ACHN (cell line): ENCODE measurements around the gene CEP85.
"Not testable (repeated sequence)": the region's sequence is repeated elsewhere in the genome, so short reads cannot be mapped to it uniquely, and the experiment has no call there.

ENCODE experiments used
- DNase-seq: peaks from one replicate; pipeline ENCODE4 v3.0.0-alpha.2; 2015
- in situ Hi-C: cut with HindIII; loops from 2 replicates; pipeline ENCODE4 v1.10.0; 2017; ENCODE audit warnings: low sequenced_read_pairs, low pct_ligation_motif_present, low pct_unique_long_range_greater_than_20kb

CEP85 gene

DNA sequence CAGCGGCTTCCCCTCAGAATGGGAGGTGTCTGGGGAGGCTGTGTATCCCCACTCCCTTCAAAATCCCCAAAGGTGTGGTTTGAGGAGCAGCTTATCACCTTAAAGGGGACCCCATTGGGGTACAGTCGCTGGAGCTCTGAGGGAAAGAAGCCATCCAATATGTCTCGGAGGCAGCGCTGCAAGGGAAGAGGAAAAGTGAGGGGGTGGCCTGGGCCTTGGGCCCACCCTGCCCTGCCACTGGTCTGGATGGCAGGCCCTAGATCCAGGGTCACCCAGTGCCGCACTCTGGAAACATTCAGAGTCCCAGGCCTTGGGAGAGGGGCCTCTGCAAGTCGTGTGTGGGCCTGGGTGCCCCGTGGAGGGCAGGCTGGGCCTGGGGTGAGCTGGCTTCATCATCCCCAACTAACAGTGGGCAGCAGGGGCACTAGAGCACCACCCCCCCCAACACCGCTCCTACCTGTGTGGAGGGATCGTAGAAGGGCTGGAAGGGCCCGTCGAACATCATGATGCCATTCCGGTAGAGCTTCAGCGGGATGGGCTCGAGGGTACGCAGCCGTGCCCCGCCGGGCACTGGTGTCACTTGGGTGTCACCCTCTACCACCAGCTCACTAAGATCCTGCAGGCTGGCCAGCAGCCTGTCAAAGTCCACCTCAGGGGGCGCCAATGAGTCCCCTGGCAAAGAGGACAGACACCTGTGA is 51.5 kb downstream of the CEP85 start:
- DNase-seq, result peak; percentile 19
- in situ Hi-C loops, result no loop called here

DNA sequence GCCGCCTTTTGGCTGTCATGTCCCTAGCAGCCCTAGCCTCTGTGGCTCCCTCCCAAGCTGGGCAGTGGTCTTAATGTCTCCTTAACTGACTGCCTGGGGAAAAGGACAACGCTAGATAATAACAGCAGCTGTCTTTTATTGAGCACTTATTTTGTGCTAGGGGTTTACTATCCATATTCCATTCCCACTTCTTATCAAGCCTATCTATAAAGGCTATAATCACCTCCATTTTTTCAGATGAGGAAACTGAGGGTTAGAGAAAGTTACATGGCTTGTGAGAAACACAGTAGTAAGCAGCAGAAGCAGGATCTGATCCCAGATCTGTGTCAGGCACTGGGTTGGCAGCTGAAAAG is 52.0 kb downstream of the CEP85 start:
- in situ Hi-C loops, result no loop called here

DNA sequence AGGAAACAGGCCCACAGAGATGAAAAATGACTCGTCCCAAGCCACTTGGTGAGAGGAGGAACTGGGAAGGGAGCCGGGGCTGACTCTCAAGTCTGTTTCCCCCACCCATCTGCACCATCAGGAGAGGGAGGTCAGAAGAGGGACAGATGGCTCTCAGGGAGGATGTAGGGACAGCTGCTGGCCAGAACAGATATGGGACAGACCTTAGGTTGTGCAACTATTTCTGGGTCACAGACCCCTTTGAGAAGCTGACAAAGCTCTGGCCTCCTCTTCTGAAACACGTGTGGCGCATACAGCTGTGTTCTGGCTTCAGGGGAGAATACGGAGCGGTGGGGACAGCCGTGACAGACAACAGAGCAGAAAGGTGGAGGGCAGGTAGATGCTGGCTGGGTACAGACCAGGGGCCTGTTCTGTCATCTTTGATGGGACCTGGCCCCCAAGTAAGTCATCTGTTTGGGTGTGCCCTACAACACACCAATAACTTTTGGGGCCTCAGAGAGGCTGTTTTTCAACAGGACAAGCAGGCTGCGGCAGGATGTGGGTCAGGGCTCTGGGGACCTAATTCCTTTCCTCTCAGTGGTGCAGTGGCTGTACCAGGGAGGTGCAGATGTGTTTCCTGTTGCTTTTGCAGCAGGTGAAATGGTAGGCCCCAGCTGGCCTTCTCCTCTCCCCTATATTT is 53.2 kb downstream of the CEP85 start:
- in situ Hi-C loops, result no loop called here
- no peak for DNase-seq

More for the DNA sequence above, 52.0 kb downstream of the CEP85 start:
- no peak for DNase-seq

DNA sequence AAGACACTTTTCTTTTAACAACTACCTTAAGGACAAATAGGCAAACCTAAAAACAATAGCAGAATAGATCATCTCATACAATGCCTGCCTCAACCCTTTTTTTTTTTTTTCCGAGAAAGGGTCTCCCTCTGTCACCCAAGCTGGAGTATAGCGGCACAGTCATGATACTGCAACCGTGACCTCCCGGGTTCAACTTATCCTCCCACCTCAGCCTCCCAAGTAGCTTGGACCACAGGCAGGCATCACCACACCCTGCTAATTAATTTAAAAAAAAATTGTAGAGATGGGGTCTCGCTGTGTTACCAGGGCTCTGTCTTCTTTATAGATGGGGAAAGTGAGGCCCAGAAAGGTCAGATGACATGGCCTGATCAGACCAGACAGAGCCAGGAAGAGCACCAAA is 53.8 kb downstream of the CEP85 start:
- in situ Hi-C loops, result no loop called here
- no peak for DNase-seq

DNA sequence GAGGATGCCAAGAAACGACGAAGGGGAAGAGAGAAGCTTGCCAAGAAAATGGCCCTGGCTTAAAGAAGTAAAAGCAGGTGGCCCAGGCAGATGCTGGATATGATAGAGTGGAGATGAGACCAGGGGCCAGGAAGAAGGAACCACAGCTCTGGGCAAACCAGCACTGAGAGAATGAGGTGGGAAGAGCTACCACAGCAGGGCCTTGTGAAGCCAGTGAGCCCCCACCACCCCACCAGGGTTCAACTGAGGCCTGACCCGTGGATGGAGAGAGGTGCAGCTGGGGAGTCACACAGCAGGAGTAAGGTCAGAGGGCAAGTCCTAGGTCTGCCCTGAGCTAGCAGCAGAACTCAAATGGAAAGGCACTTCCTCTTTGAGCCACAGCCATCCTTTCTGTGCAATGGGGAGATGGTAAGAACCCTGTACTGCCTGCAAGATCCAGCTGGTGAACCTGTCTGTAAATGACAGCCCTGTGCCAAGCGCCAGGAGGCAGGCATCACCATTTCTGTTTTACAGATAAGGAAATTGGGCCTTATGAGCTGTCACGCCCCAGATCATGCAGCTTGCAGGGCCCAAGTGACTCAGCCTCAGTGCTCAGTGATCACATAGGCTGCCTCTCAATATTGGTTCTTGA is 54.4 kb downstream of the CEP85 start:
- in situ Hi-C loops, result no loop called here

DNA sequence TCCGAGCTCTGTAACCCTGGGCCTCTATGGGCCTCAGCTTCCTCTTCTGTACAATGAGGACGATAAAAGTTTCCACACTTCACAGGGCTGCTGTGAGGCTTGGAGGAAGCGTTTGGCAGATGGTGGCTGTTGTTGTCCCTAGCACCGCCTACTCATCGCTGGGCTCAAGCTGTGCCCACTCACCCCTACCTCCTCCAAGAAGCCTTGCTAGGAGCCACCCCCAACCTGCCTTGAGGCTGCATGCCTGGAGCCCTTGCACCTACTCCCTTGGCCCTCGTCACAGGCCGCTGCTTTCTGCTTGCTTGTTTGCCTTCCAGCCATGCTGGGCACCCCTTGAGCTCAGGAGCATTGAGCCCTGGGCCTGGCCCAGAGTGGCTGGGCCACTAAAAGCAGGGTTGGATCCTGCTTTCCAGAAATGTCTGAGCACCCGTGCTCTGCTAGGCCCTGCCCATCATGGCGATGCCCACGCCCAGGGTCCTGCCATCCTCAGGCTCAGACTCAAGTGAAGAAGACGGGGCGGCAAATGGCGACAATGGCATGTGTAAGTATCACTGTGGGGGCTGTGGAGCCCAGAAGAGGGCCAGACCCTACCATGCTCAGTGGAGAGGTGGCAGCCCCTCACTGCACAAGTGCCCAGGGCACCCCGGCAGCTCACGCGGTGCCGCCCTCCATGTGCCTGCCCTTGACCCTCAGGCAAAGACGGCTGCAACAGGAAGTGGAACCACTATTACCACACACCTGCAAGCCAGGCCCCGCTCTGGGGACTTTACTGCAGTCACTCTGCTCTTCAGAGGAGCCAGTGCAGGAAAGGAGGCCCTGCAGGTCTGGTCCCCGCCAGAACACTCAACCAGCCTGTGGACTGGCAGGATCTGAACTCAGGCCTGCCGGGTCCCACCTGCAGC is 55.4 kb downstream of the CEP85 start:
- peak; percentile 31 for DNase-seq
- in situ Hi-C loops, result no loop called here

More for the DNA sequence above, 54.4 kb downstream of the CEP85 start:
- peak; percentile 13 for DNase-seq

DNA sequence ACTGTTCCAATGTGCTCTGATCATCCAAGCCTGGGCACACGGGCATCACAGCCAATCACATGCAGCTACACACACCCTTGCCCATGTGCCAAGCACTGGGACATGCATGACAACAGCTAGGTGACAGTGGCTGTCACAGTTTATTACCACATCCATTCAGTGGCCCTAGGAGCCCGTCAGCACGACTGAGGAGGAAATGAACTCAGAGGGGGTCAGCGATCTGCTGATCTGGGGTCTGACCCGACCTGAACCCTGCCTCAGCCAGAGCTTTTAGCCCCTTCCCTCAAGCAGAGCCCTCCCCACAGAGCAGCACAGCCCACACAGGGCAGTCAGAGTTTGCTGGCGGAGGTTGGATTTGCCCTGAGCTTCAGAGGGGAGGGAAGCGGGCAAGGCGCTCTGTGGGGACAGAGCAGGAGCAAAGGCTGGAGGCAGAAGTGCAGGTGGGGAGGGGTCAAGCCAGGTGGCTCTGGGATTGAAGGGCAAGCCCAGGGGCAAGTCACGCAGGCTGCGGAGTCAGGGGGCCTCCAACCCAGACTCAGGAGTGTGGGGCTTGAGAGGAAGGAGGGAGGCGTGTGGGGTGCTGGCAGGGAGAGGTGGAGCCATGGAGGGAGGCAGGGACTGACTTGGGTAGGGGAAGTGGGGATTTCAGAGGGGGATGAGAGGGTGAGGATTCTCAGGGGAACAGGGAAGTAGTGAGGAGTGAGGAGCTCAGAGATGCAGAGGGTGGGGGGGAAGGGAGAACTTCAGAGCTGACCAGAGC is 56.3 kb downstream of the CEP85 start:
- no peak for DNase-seq
- in situ Hi-C loops, result no loop called here

DNA sequence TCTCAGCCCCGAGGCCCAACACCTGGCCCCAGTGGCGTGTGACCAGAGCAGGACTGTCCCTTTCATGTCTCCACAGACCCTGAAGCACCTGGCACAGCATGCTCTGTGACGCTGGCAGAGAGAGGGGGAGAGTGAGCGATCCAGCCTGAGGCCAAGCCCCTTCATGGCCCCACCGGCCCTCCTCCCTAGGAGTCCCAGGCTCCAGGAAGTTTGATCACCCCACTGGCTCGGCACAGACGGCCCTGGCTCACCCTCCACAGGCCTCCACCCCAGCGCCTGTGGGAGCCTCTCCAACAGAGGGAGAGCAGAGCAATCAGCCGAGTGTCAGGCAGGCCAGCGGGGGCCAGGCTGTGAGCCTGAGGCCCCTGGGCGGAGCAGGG is 56.9 kb downstream of the CEP85 start:
- in situ Hi-C loops, result no loop called here
- no peak for DNase-seq

DNA sequence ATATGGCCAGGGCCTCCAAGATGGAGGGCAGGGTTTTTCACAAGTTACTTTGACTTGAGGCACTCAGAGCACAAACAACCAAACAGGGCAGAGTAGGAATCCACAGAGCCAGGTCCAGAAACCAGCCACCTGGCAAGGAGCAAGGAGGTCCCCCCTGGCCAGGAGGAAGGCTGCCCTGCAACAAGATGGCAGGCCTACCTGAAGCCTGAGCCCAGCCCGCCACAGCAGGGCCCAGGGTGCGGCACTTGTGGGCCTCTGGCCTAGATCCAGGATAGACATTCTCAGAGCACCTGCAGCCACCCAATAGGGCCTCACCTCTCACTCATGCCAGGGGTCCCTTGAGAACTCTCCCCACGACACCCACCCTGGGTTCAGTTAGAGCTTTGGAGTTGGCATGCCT is 57.4 kb downstream of the CEP85 start:
- in situ Hi-C loops, result no loop called here
- no peak for DNase-seq

DNA sequence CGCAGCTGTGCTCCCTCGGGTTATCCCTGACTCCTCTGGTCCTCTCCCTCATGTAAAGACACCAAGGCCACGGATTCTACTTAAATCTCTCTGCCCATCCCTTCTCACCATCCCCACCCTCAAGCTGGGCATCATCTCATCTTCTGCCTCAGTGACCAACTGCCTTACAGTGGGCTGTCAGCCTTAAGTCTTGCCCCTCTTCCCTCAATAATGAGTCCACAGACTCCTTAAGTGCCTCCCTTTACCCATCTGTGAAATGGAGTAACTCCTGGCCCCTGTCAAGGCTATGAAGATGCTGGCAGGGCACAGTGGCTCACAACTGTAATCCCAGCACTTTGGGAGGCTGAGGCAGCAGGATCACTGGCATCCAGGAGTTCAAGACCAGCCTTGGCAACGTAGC is 57.9 kb downstream of the CEP85 start:
- in situ Hi-C loops, result no loop called here
- DNase-seq, result no peak

DNA sequence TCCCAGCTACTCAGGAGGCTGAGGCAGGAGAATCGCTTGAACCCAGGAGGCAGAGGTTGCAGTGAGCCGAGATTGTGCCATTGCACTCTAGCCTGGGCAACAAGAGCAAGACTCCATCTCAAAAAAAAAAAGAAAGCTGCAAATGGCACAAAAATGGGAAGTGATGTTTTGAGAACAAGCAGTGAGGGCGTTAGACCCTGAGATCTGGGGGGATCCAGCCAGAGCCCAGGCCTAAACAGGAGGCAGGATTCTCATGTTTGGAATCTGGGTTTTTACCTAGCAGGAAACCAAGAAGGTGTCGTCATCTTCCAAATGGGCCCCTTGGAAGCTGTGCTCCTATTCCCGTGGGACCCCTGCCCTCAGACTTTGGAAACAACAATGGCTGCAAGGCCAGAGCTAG is 58.7 kb downstream of the CEP85 start:
- DNase-seq, in situ Hi-C loops: not testable (repeated sequence)

DNA sequence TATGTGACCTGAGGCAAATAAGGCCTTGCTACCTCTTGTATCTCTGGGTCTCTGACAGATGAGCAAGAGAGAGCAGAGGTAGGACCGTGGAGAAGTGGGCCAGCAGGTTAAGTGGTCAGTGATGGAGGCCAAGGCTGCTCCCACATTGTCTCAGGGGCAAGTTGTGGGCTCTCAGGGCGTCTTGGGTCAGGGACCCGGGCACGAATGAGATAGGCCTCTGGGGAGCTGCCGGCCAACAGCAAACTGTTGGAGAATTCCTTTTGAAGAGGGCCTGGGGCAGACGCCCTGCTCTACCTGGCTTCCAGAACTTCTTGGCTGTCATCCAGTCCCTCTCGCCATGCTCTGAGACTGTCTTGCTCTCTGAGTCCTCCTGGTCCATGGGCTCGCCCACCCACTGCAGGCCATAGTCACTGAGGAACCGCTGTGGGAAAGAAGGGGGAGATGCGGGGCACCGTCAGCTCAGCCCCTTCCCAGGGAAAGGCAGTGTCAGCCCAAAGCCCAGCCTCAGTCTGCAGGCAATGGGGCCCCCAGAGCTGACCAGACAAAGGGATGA is 60.0 kb downstream of the CEP85 start:
- in situ Hi-C loops, result no loop called here
- no peak for DNase-seq

DNA sequence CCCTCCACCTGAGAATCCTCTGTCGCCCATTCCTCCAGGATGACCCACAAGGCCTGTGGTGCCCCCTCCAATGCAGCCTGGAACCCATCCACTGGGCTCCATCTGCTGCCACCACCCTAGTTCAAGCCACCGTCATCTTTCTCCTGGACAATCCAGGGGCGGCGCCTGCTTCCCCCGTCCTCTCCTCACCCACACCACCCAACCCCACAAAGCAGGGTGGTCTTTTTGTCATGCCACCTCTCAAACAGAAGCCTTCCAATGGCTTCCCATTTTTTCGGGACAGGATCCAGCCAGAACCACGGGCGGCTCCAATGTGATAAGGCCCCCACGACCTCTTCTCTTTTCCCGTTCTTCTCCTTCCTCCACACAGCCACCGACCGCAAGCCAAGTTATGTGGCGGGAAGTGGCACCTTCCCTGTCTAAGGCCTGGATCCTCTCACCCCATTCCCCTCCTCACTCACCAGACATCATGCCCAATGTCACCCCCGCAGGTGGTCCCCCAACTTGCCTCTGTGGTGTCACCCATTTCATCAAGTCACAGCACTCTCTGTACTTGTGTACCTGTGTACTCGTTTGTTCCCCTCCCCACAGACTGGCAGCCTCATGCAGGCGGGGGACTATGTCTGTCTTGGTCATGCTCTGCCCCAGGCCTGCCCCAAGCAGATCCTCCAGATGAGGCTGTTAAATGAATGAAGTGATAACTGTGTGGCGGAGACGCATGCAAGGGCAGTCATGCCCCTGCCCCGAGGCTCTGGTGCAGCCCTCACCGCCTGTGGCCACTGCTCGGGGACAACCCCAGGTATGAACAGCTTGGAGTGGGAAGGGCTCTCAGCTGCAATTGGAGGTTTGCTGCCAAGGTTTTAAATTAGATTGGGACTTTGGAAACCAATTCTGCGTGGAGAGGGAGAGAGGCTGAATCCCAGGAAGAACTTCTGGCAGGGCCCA is 61.5 kb downstream of the CEP85 start:
- DNase-seq, result no peak
- in situ Hi-C loops, result no loop called here

DNA sequence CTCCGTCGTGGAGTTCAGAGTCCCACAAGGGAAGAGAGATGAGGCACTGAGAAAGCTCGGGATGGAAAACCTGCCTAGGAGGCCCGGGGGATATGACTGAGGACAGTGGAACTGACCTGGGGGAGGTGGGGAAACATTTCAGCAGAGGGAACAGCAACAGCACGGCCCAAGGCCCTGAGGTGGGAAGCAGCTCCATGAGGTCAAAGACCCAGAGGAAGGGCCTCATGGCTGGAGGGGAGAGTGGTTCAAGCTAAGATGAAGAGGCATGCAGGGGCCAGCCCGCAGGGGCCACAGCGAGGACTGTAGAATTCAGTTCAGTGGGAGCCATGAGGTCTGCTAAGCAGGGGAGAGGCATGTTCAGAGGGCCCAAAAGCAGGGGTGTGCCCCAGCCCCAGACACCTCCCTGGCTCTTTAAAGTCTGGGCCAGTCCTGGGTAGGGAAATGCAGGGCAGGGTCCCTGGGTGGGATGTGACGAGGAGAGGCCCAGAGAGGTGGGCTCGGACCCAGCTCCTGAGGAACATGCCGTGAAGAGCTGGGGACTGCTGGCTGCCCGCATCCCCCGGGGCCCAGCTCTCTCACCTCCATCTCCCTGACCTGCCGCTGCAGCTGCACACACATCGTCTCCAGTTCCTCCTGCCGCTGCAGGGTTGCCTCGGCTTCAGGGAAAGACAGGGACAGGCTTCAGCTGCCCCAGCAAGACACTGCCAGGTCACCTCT is 62.5 kb downstream of the CEP85 start:
- DNase-seq, result no peak
- in situ Hi-C loops, result no loop called here

DNA sequence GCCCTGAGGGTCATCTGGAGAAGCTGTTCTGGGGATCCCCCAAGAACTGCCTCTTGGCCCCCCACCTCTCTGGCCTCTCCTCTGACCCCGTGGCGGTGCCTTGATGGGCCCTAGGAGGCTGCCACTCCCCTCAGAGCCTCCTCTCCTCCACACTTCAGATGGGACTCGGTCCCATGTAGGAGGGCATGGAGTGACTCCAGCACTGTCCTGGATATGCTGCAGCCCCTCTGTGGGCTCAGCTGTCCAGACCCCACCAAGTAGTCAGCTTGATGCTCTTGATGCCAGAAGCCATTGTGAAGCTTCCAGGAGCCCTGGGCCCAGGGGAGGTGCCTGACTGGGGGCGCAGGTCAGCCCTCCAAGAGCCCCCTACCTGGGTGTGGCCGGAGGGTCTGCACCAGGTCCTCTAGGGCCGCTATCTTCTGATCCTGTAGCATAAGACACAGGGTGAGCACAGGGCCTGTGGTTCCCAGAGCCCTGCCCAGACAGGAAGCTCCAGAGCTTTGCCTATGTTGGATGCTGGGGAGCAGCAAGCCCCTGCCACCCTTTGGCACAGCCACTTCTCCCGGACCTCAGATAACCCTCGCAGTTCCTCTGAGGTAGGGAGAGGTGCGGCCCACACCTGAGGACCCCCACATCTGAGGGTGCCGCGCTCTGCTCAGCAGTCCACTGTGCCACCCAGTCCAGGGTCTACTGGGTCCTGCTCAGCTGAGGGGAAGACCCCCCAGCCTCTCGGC is 63.2 kb downstream of the CEP85 start:
- no peak for DNase-seq
- in situ Hi-C loops, result no loop called here

DNA sequence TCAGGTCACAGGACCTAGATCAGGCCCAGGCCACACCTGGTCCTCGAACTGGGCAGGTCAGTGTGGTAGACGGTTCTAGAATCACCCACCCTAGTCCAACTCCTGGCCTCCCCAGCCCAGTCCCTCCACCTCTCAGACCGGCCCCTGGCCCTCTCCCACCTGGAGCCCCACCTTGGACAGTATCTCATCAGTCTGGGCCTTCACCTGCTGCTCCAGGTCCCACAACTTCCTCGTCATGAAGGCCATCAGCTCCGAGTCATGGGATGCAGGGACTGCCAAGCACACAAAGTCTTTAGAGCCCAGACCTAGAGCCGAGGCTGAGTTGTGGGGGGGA is 63.8 kb downstream of the CEP85 start:
- DNase-seq, result no peak
- in situ Hi-C loops, result no loop called here
